H9 (cell line): Measurements from ENCODE around the gene CASP12. TPM values are rescaled to one million over a fixed set of nuclear protein-coding genes. Genes with fewer than 3 reads are reported as not detected.

Experiments
- DNase-seq: peaks from one replicate; pipeline ENCODE4 v3.0.0-alpha.2; 2017
- H2AFZ ChIP-seq: one replicate; pipeline ENCODE4 v1.6.1; 2013; ENCODE audit warnings: mild to moderate bottlenecking, low read length, control low read depth, moderate library complexity
- H2AK5ac ChIP-seq: 2 replicates; pipeline ENCODE4 v1.6.1; 2013; ENCODE audit warnings: low read length, control low read depth, mixed read lengths; ENCODE audit not compliant: insufficient read length
- H2BK120ac ChIP-seq: one replicate; pipeline ENCODE4 v1.6.1; 2013; ENCODE audit warnings: low read depth, mild to moderate bottlenecking, low read length, control low read depth, inconsistent platforms; ENCODE audit not compliant: poor library complexity, severe bottlenecking
- H2BK12ac ChIP-seq: 2 replicates; pipeline ENCODE4 v1.6.1; 2013; ENCODE audit warnings: low read length, control low read depth, mixed read lengths, low read depth; ENCODE audit not compliant: insufficient read length
- H2BK15ac ChIP-seq: 2 replicates; pipeline ENCODE4 v1.6.1; 2013; ENCODE audit warnings: low read depth, low read length, control low read depth
- H2BK20ac ChIP-seq: one replicate; pipeline ENCODE4 v1.6.1; 2013; ENCODE audit warnings: low read depth, mild to moderate bottlenecking, low read length, control low read depth, inconsistent platforms; ENCODE audit not compliant: poor library complexity, severe bottlenecking
- H2BK5ac ChIP-seq: 2 replicates; pipeline ENCODE4 v1.6.1; 2013; ENCODE audit warnings: low read length, control low read depth, mixed read lengths; ENCODE audit not compliant: insufficient read length
- H3K14ac ChIP-seq: 2 replicates; pipeline ENCODE4 v1.6.1; 2013; ENCODE audit warnings: low read length, control low read depth; ENCODE audit not compliant: insufficient read depth
- H3K18ac ChIP-seq: 2 replicates; pipeline ENCODE4 v1.6.1; 2013; ENCODE audit warnings: low read depth, mild to moderate bottlenecking, mixed read lengths, low read length, control low read depth; ENCODE audit not compliant: insufficient read length
- H3K23ac ChIP-seq: 2 replicates; pipeline ENCODE4 v1.6.1; 2013; ENCODE audit warnings: low read length, control low read depth, mixed read lengths, low read depth; ENCODE audit not compliant: insufficient read length
- H3K23me2 ChIP-seq: 2 replicates; pipeline ENCODE4 v1.6.1; 2013; ENCODE audit warnings: low read depth, mild to moderate bottlenecking, mixed read lengths, low read length, control low read depth; ENCODE audit not compliant: insufficient read length, poor library complexity, severe bottlenecking
- H3K27ac ChIP-seq: 2 replicates; pipeline ENCODE4 v1.5.1; 2013; ENCODE audit warnings: low read length, control low read depth, mixed read lengths, low read depth; ENCODE audit not compliant: insufficient read length
- H3K27me3 ChIP-seq: 2 replicates; pipeline ENCODE4 v1.6.1; 2013; ENCODE audit warnings: low read length, control low read depth, inconsistent platforms; ENCODE audit not compliant: insufficient read depth
- H3K4ac ChIP-seq: 2 replicates; pipeline ENCODE4 v1.6.1; 2013; ENCODE audit warnings: low read depth, mild to moderate bottlenecking, control low read depth, inconsistent platforms, low read length, moderate library complexity
- H3K4me1 ChIP-seq: 2 replicates; pipeline ENCODE4 v1.6.1; 2013; ENCODE audit warnings: low read length, control low read depth, inconsistent platforms; ENCODE audit not compliant: insufficient read depth
- H3K4me2 ChIP-seq: 2 replicates; pipeline ENCODE4 v1.6.1; 2013; ENCODE audit warnings: low read length, control low read depth, mixed read lengths; ENCODE audit not compliant: insufficient read length, insufficient read depth
- H3K56ac ChIP-seq: 2 replicates; pipeline ENCODE4 v1.6.1; 2013; ENCODE audit warnings: low read depth, mild to moderate bottlenecking, mixed read lengths, low read length, control low read depth; ENCODE audit not compliant: insufficient read length
- H3K79me1 ChIP-seq: 2 replicates; pipeline ENCODE4 v1.6.1; 2013; ENCODE audit warnings: low read depth, mild to moderate bottlenecking, moderate library complexity, low read length, control low read depth, inconsistent platforms; ENCODE audit not compliant: insufficient read depth, poor library complexity, severe bottlenecking
- H3K79me2 ChIP-seq: 2 replicates; pipeline ENCODE4 v1.6.1; 2013; ENCODE audit warnings: low read length, control low read depth, inconsistent platforms; ENCODE audit not compliant: insufficient read depth
- H3K9ac ChIP-seq: 2 replicates; pipeline ENCODE4 v1.6.1; 2013; ENCODE audit warnings: low read length, control low read depth, mixed read lengths; ENCODE audit not compliant: insufficient read length; ENCODE audit errors: extremely low read depth
- H3K9me3 ChIP-seq: one replicate; pipeline ENCODE4 v1.6.1; 2013; ENCODE audit warnings: low read depth, low read length, inconsistent platforms; ENCODE audit not compliant: control insufficient read depth
- H3T11ph ChIP-seq: one replicate; pipeline ENCODE4 v1.6.1; 2013; ENCODE audit warnings: mild to moderate bottlenecking, low read length, control low read depth, inconsistent platforms
- H4K20me1 ChIP-seq: one replicate; pipeline ENCODE4 v1.6.1; 2013; ENCODE audit not compliant: control insufficient read depth, insufficient read length, insufficient read depth
- H4K5ac ChIP-seq: 2 replicates; pipeline ENCODE4 v1.6.1; 2013; ENCODE audit warnings: low read depth, mild to moderate bottlenecking, mixed read lengths, low read length, control low read depth; ENCODE audit not compliant: insufficient read length
- H4K8ac ChIP-seq: replicated peaks from 2 replicates; pipeline ENCODE4 v1.6.1; 2013; ENCODE audit warnings: low read length, control low read depth, mixed read lengths, low read depth; ENCODE audit not compliant: insufficient read length
- H4K91ac ChIP-seq: 2 replicates; pipeline ENCODE4 v1.6.1; 2013; ENCODE audit warnings: low read depth, mild to moderate bottlenecking, moderate library complexity, mixed read lengths, low read length, control low read depth; ENCODE audit not compliant: insufficient read length
- H3K27ac Mint-ChIP-seq, 3 experiments: 2 replicates in 2 of 3; 3 replicates in 1 of 3; pipeline ENCODE4 v1.8.0; 2020 to 2021; ENCODE audit warnings: mixed read lengths in 3 of 3, mild to moderate bottlenecking in 1 of 3, moderate library complexity in 1 of 3
- H3K27me3 Mint-ChIP-seq: 2 replicates; pipeline ENCODE4 v1.8.0; 2021; ENCODE audit warnings: low read depth, mild to moderate bottlenecking, moderate library complexity, mixed read lengths
- H3K36me3 Mint-ChIP-seq, 3 experiments: 2 replicates in 2 of 3; 3 replicates in 1 of 3; pipeline ENCODE4 v1.8.0; 2020 to 2021; ENCODE audit warnings: low read depth in 3 of 3, mixed read lengths in 3 of 3; ENCODE audit not compliant: insufficient read depth in 1 of 3
- H3K4me1 Mint-ChIP-seq, 2 experiments: 2 replicates each; pipeline ENCODE4 v1.8.0; 2020; ENCODE audit warnings: mixed read lengths in 2 of 2
- H3K4me3 Mint-ChIP-seq, 2 experiments: 2 replicates in 1 of 2; 3 replicates in 1 of 2; pipeline ENCODE4 v1.8.0; 2020 to 2021; ENCODE audit warnings: mild to moderate bottlenecking in 2 of 2, mixed read lengths in 2 of 2, moderate library complexity in 1 of 2
- H3K9me3 Mint-ChIP-seq, 2 experiments: 2 replicates in 1 of 2; 3 replicates in 1 of 2; pipeline ENCODE4 v1.8.0; 2020; ENCODE audit warnings: mild to moderate bottlenecking in 2 of 2, mixed read lengths in 2 of 2, moderate library complexity in 1 of 2
- CTCF ChIP-seq: fragments of 200-600 bp; sonication (generic); conservative IDR thresholded peaks from 3 replicates; pipeline ENCODE4 v1.8.0; 2021; ENCODE audit warnings: antibody characterized with exemption, mild to moderate bottlenecking
- total RNA-seq: library from RNA; stranded (reverse); gene quantifications from 2 replicates; pipeline ENCODE4 v1.2.1, GENCODE V29; 2021

Gene CASP12
- total RNA-seq, 1 experiment from 2014 or later, result not detected

- Histone ChIP-seq H2AK5ac (no peak overlapping the region), H3K23me2 (no peaks in the 10 kb centered on the region), H3K27me3 (no peaks in the 10 kb centered on the region), H4K20me1 (no peaks in the 10 kb centered on the region), H3K9ac (no peak overlapping the region), H2AFZ (no peak overlapping the region), H3K23ac (no peak overlapping the region), H2BK5ac (no peak overlapping the region), H4K91ac (no peak overlapping the region), H2BK15ac (no peak overlapping the region), H4K5ac (no peak overlapping the region), H2BK120ac (no peak overlapping the region), H3K14ac (no peak overlapping the region), H3K79me1 (no peaks in the 10 kb centered on the region), H3K18ac (no peak overlapping the region), H3K4me1 (peaks cover 6% of the 10 kb centered on the region; the same call in 1 of the 2 replicates), H3K9me3 (no peaks in the 10 kb centered on the region), H3K27ac (no peak overlapping the region), H2BK20ac (no peak overlapping the region), H4K8ac (no peak overlapping the region), H3K4me2 (no peak overlapping the region), H3K79me2 (no peaks in the 10 kb centered on the region), H2BK12ac (no peak overlapping the region), H3K4ac (no peak overlapping the region), H3K56ac (no peak overlapping the region), H3T11ph (no peak overlapping the region)
- Mint-ChIP-seq H3K4me1 (peaks cover 15 to 25% of the 10 kb centered on the region in 2 experiments), H3K27me3 (no peaks in the 10 kb centered on the region), H3K9me3 (no peaks in the 10 kb centered on the region), H3K27ac (no peak overlapping the region), H3K4me3 (no peak overlapping the region), H3K36me3 (no peaks in the 10 kb centered on the region)
- no peak for TF ChIP-seq CTCF
- DNase-seq, result no peak
Measured at GRCh38 chr11:104899226-104899625, 966 bp upstream of the CASP12 start.
